Measurements from ENCODE around the gene MED12L.

Gene MED12L

DNA sequence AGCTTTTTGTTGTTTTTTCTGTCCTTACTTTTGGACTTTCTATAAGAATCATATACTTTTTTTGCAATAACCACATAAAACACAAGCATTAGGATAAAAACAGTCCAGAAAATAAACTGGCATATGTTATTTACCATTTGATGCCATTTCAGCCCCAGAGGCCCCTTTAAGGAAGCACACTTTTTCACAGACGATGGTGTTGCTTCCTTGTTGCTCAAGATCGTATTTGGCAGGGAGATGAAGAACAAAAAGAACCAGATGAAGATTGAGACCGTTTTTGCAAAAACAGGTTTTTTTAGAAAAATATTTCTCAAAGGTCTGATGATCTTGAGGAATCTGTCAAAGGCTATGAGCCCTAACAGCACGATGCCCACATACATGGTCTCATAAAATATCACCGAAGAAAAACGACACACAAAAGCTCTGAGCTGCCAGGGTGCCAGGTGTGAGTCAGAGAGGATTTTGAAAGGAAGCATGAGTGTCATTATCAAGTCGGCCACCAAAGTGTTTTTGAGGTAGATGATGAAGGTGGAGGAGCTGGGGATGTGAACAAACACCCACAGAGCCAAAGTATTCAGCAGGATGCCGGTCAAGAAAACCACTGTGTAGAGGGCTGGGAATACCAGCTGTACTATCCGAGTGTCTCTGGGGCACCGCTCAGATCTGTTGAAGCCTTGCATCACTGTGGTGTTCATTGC, 243.0 kb downstream of the MED12L start:
- peak overlapping the region; percentile 20 for H3K4me3 ChIP-seq (ENCODE audit: low read length)
- TF ChIP-seq, protein P1, sequence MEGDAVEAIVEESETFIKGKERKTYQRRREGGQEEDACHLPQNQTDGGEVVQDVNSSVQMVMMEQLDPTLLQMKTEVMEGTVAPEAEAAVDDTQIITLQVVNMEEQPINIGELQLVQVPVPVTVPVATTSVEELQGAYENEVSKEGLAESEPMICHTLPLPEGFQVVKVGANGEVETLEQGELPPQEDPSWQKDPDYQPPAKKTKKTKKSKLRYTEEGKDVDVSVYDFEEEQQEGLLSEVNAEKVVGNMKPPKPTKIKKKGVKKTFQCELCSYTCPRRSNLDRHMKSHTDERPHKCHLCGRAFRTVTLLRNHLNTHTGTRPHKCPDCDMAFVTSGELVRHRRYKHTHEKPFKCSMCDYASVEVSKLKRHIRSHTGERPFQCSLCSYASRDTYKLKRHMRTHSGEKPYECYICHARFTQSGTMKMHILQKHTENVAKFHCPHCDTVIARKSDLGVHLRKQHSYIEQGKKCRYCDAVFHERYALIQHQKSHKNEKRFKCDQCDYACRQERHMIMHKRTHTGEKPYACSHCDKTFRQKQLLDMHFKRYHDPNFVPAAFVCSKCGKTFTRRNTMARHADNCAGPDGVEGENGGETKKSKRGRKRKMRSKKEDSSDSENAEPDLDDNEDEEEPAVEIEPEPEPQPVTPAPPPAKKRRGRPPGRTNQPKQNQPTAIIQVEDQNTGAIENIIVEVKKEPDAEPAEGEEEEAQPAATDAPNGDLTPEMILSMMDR (IDR thresholded peaks at IDR 0.05; ENCODE audit: insufficient read depth, low read depth, low read length, missing control alignments) = peak; percentile 10
- DNase-seq (ENCODE audit: low read depth) = peak; percentile 61

DNA sequence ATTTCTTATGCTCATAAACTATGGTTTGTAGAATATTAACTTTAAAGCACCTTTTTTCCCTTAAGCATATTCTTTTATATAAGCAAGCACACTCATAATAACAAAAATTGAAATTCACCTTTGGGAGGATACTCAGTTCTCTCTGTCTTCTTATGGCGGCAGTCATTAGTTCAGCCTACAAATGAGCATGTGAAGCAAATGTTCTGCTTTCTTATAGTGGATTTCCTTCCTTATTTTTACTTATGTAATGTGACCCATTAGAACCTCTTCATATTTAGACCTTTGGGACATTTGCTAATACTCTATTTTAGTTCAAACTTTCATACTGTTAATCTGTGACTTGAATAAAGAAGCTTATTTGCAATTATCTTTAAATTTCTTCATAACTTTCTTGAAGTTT, 243.9 kb downstream of the MED12L start, which contains the start of gene P2RY13:
Gene P2RY13 (minus strand): TSS at position 187 of the 400 bp plus-strand sequence. CDS start 21 bp downstream, at position 166.
- DNase-seq (ENCODE audit: low read depth) = no peak
- H3K4me3 ChIP-seq (ENCODE audit: low read length) = peak within 1 kb of the TSS; percentile 20
- TF ChIP-seq, protein P1 (IDR thresholded peaks at IDR 0.05; ENCODE audit: insufficient read depth, low read depth, low read length, missing control alignments) = no peak

DNA sequence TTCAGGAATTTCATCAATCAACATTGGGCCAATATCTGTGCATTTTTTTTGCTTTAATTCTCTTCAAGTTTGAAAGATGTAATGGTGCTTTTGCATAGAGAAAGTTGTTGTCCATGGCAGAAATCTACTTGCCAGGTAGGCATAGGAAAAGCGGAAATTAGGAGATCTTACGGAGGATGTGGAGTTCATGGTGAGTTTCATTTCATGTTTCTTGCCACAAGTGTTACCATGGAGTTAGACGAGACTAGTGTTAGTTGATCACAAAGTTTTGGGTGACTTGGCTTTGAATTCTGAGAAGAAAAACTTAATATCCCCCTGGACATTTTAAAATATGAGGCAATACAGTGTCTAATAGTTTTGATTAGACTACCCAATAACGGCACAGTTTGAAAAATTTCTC, 244.9 kb downstream of the MED12L start:
- TF ChIP-seq, protein P1 (IDR thresholded peaks at IDR 0.05; ENCODE audit: insufficient read depth, low read depth, low read length, missing control alignments) = no peak
- no peak overlapping the region for H3K4me3 ChIP-seq (ENCODE audit: low read length)
- DNase-seq (ENCODE audit: low read depth) = no peak

DNA sequence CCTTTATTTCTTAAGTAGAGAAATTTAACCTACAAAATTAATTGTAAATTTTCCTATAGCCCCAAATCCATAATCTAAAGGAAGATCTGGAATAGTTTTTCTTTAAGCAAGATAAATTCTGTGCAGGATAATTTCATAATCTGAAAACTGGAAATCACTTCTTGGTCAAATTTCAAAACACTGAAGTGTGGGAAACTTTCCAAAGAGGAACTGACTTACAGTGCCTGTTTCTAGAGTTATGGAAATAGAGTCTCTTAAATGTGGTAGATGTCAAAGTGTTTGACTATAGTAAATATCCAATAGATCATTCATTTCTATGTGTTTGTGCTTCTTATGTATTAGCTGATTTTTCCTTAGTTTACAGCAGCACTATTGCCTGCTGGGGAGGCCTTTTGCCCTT, 245.4 kb downstream of the MED12L start:
- no peak overlapping the region for H3K4me3 ChIP-seq (ENCODE audit: low read length)
- no peak for DNase-seq (ENCODE audit: low read depth)
- TF ChIP-seq, protein P1 (IDR thresholded peaks at IDR 0.05; ENCODE audit: insufficient read depth, low read depth, low read length, missing control alignments) = no peak

DNA sequence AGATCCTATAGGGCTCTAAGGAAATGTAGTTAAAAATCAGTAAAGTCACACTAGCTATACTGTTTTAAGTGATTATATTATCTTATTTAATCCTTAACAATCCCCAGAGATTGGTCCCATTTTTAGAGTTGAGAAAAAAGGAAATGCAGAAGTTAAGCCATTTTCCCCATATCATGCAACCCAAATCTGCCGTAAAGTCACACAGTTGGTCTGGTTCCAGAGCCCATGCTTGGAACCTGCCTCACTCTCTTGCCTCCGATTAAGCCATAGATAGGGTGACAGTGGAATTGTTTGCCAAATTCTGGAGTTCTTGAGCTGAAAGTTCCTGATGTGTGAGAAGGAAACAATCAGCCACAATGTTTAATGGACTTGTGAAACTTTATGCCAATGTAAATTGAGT, 246.2 kb downstream of the MED12L start:
- TF ChIP-seq, protein P1 (IDR thresholded peaks at IDR 0.05; ENCODE audit: insufficient read depth, low read depth, low read length, missing control alignments) = no peak
- no peak overlapping the region for H3K4me3 ChIP-seq (ENCODE audit: low read length)
- DNase-seq (ENCODE audit: low read depth) = no peak

DNA sequence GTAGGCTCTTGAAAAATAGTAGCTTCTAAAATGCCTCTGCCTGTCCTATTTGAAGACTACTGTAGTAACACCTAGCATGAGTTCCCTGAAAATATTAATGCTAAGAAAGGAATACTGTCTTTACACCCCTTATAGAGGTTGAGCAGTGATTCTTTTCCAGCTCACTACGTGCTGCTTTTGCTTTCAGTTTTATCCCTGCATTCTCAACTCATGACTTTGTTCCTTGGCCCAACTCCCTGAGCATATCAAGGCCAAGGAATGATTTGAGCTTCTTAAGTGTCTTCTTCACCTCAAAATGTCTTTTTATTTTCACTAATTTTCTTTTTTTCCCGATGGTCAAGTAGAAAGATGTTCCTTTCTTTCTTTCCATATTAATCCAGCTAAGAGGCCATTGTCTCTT, 260.4 kb downstream of the MED12L start:
- TF ChIP-seq, protein P1 (IDR thresholded peaks at IDR 0.05; ENCODE audit: insufficient read depth, low read depth, low read length, missing control alignments) = no peak
- H3K4me3 ChIP-seq (ENCODE audit: low read length) = no peak overlapping the region
- DNase-seq (ENCODE audit: low read depth) = no peak

DNA sequence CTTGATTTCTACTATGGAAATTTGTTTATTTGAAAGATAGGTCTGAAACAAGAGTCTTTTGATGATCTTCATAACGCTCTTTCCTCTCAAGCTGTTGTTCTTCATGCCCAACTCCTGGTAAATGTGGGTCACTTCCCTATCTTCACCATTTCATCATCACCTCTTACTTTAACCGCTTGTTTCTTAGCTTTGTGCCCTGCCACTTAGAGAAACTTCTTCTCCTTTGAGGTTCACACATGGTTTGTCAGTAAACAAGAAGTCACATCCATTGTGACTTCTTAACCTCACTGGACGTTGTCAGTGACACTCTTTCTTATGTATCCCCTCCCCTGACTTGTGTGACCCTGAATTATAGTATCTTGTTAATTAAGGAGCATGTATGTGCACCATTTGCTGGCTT, 260.8 kb downstream of the MED12L start:
- H3K4me3 ChIP-seq (ENCODE audit: low read length) = no peak overlapping the region
- TF ChIP-seq, protein P1 (IDR thresholded peaks at IDR 0.05; ENCODE audit: insufficient read depth, low read depth, low read length, missing control alignments) = no peak
- DNase-seq (ENCODE audit: low read depth) = no peak

Measured in epithelial cell of esophagus (primary cell).